K562 (cell line): Measurements from ENCODE around the gene NAV2. TPM values are rescaled to one million over a fixed set of nuclear protein-coding genes. Genes with fewer than 3 reads are reported as not detected.
A peak's percentile ranks its signal among the peaks of the same experiment; 100 is the strongest.

ENCODE experiments used
- ATAC-seq: fragments of 200-7000 bp; cut with Tn5 transposase; 3 replicates; pipeline ENCODE4 v1.9.1; 2020; ENCODE audit warnings: moderate library complexity
- BruUV-seq: library from RNA; stranded (reverse); fragments of 400-500 nt; replicated peaks from 2 replicates; lab custom pipeline; 2021; lab: Mats Ljungman, UMichigan
- CTCF ChIA-PET: fragments of 300-600 bp; formaldehyde crosslinking; extraction: SDS; loops from one replicate; lab custom pipeline; 2021; ENCODE audit warnings: low intra/inter-chr PET ratio; lab: Yijun Ruan, JAX
- POLR2A ChIA-PET: fragments of 300-600, 350-650 bp; sonication (Branson Sonifier 250); formaldehyde crosslinking; extraction: SDS; loops from one replicate; lab custom pipeline; 2021; ENCODE audit warnings: antibody characterized with exemption, inconsistent platforms; lab: Yijun Ruan, JAX
- DNase-seq, 4 experiments: peaks; one replicate each; pipeline versions ENCODE4 v3.0.0 to v3.0.0-alpha.2; 2011 to 2018; ENCODE audit warnings: low spot score in 3 of 4, mixed read lengths in 3 of 4; ENCODE audit errors: extremely low read depth in 1 of 4
- FAIRE-seq: peaks from 2 replicates; lab custom pipeline; 2011; peaks lifted over from hg19 to GRCh38; lab: Jason Lieb, UNC
- H2AFZ ChIP-seq: 2 replicates; pipeline ENCODE4 v1.6.0; 2011; ENCODE audit warnings: low read depth, low read length, control low read depth, inconsistent platforms
- H3K27ac ChIP-seq: fragments of 200-600 bp; 3 replicates; pipeline ENCODE4 v1.8.0; 2011; ENCODE audit warnings: low read depth, mild to moderate bottlenecking, control low read depth, inconsistent platforms, low read length, moderate library complexity, mixed read lengths; ENCODE audit errors: extremely low read depth
- H3K27me3 ChIP-seq, 2 experiments: fragments of 300-600 bp in 1 of 2; 2 replicates in 1 of 2; 3 replicates in 1 of 2; pipeline versions ENCODE4 v1.6.0 to v1.8.0; 2011; ENCODE audit warnings: inconsistent platforms in 2 of 2, low read length in 2 of 2, mild to moderate bottlenecking in 1 of 2, mixed read lengths in 1 of 2, moderate library complexity in 1 of 2; ENCODE audit not compliant: control insufficient read depth in 2 of 2, insufficient read depth in 2 of 2
- H3K36me3 ChIP-seq: fragments of 300-600 bp; 3 replicates; pipeline ENCODE4 v1.8.0; 2011; ENCODE audit warnings: mild to moderate bottlenecking, low read length, inconsistent platforms; ENCODE audit not compliant: control insufficient read depth, insufficient read depth
- H3K4me1 ChIP-seq, 2 experiments: fragments of 200-600 bp in 1 of 2; replicated peaks in 1 of 2; 2 replicates in 1 of 2; 3 replicates in 1 of 2; pipeline versions ENCODE4 v1.5.1 to v1.8.0; 2011; ENCODE audit warnings: inconsistent platforms in 2 of 2, low read length in 2 of 2, mild to moderate bottlenecking in 1 of 2, mixed read lengths in 1 of 2, moderate library complexity in 1 of 2; ENCODE audit not compliant: control insufficient read depth in 2 of 2, insufficient read depth in 2 of 2
- H3K4me2 ChIP-seq: 2 replicates; pipeline ENCODE4 v1.6.1; 2011; ENCODE audit warnings: low read length, control low read depth, inconsistent platforms, mixed read lengths; ENCODE audit not compliant: insufficient read depth
- H3K4me3 ChIP-seq: fragments of 200-600 bp; sonication (generic), shearing (Covaris generic); 2 replicates; pipeline ENCODE4 v1.5.1; 2016; ENCODE audit warnings: control low read depth, inconsistent platforms
- H3K79me2 ChIP-seq: fragments of 200-600 bp; 3 replicates; pipeline ENCODE4 v1.8.0; 2011; ENCODE audit warnings: low read length, inconsistent platforms; ENCODE audit not compliant: control insufficient read depth, insufficient read depth
- H3K9ac ChIP-seq, 2 experiments: 2 replicates each; pipeline versions ENCODE4 v1.6.0 to v1.6.1; 2011; ENCODE audit warnings: low read depth in 2 of 2, low read length in 2 of 2, control low read depth in 1 of 2, inconsistent platforms in 1 of 2, mild to moderate bottlenecking in 1 of 2, mixed read lengths in 1 of 2; ENCODE audit not compliant: insufficient read depth in 1 of 2
- H3K9me1 ChIP-seq: one replicate; pipeline ENCODE4 v1.6.0; 2011; ENCODE audit warnings: inconsistent platforms, mild to moderate bottlenecking, low read length, moderate library complexity; ENCODE audit not compliant: control insufficient read depth, insufficient read depth
- H3K9me3 ChIP-seq: replicated peaks from 2 replicates; pipeline ENCODE4 v1.5.1; 2011; ENCODE audit warnings: low read depth, low read length, inconsistent platforms; ENCODE audit not compliant: control insufficient read depth, insufficient read depth
- H4K20me1 ChIP-seq: replicated peaks from 2 replicates; pipeline ENCODE4 v1.6.1; 2011; ENCODE audit warnings: low read length, inconsistent platforms, mixed read lengths; ENCODE audit not compliant: control insufficient read depth, insufficient read depth
- ATF3 ChIP-seq, 2 experiments: fragments of 450-650 bp in 1 of 2; sonication (generic) in 1 of 2; formaldehyde crosslinking in 1 of 2; IDR thresholded peaks in 1 of 2; conservative IDR thresholded peaks in 1 of 2; 2 replicates each; pipeline versions ENCODE4 v1.6.1 to v1.8.1; 2016 to 2023; ENCODE audit warnings: mild to moderate bottlenecking in 2 of 2, moderate library complexity in 2 of 2, inconsistent platforms in 1 of 2, missing genetic modification reagents in 1 of 2
- BHLHE40 ChIP-seq: IDR thresholded peaks from 2 replicates; pipeline ENCODE4 v1.6.1; 2011; ENCODE audit warnings: low read length, improper control_type of control experiment
- CBX8 ChIP-seq: fragments of 200-600 bp; sonication (generic); IDR thresholded peaks from 2 replicates; pipeline ENCODE4 v1.6.1; 2012; ENCODE audit warnings: borderline replicate concordance, mixed run types, low read depth, mild to moderate bottlenecking, moderate library complexity, mixed read lengths, low read length, control low read depth, inconsistent platforms; ENCODE audit not compliant: poor library complexity, severe bottlenecking; ENCODE audit errors: extremely low read depth
- CREB3 ChIP-seq: fragments of 450-650 bp; conservative IDR thresholded peaks from 2 replicates; pipeline ENCODE4 v1.6.1; 2016; ENCODE audit warnings: missing genetic modification characterization, low read depth, mild to moderate bottlenecking, missing compliant biosample characterization, moderate library complexity
- E2F5 ChIP-seq: sonication (generic); formaldehyde crosslinking; IDR thresholded peaks from 2 replicates; pipeline ENCODE4 v1.8.0; 2022; ENCODE audit warnings: mild to moderate bottlenecking, missing genetic modification reagents
- FOXM1 ChIP-seq, 2 experiments: fragments of 450-650 bp in 1 of 2; sonication (generic) in 1 of 2; formaldehyde crosslinking in 1 of 2; IDR thresholded peaks; 2 replicates each; pipeline versions ENCODE4 v1.6.1 to v1.9.0; 2017 to 2022; ENCODE audit warnings: low read depth in 2 of 2, mild to moderate bottlenecking in 2 of 2, missing genetic modification reagents in 1 of 2, moderate library complexity in 1 of 2
- NFXL1 ChIP-seq: fragments of 450-650 bp; formaldehyde crosslinking; IDR thresholded peaks from 2 replicates; pipeline ENCODE4 v1.4.0; 2021; ENCODE audit warnings: mild to moderate bottlenecking
- PTRF ChIP-seq: fragments of 450-650 bp; IDR thresholded peaks from 2 replicates; pipeline ENCODE4 v1.6.1; 2016; ENCODE audit warnings: mild to moderate bottlenecking, missing genetic modification characterization, missing compliant biosample characterization
- RBM17 ChIP-seq: fragments of 200-400 bp; formaldehyde crosslinking; IDR thresholded peaks from 2 replicates; pipeline ENCODE4 v1.6.1; 2017; ENCODE audit warnings: low read depth, mild to moderate bottlenecking, low read length, borderline replicate concordance
- SMAD2 ChIP-seq: fragments of 150-350 bp; IDR thresholded peaks from 2 replicates; pipeline ENCODE4 v1.6.1; 2014; ENCODE audit warnings: low read depth, mild to moderate bottlenecking, low read length
- SMAD3 ChIP-seq: fragments of 450-650 bp; formaldehyde crosslinking; conservative IDR thresholded peaks from 2 replicates; pipeline ENCODE4 v1.4.0; 2020; ENCODE audit warnings: mild to moderate bottlenecking
- TAF1 ChIP-seq: IDR thresholded peaks from 2 replicates; pipeline ENCODE4 v1.6.1; 2011; ENCODE audit warnings: mild to moderate bottlenecking, low read length, moderate library complexity; ENCODE audit not compliant: insufficient read depth, control insufficient read depth, severe bottlenecking; ENCODE audit errors: extremely low read depth
- TAF15 ChIP-seq: fragments of 200-400 bp; formaldehyde crosslinking; IDR thresholded peaks from 2 replicates; pipeline ENCODE4 v1.6.1; 2017; ENCODE audit warnings: mild to moderate bottlenecking, low read depth, low read length, moderate library complexity
- TAF7 ChIP-seq: fragments of 450-650 bp; IDR thresholded peaks from 2 replicates; pipeline ENCODE4 v1.6.1; 2016; ENCODE audit warnings: missing genetic modification characterization, missing compliant biosample characterization
- TARDBP ChIP-seq: fragments of 450-650 bp; IDR thresholded peaks from 2 replicates; pipeline ENCODE4 v1.6.1; 2016
- TBP ChIP-seq: optimal IDR thresholded peaks from 2 replicates; pipeline ENCODE3; 2011; ENCODE audit warnings: low read depth, low read length, improper control_type of control experiment
- TRIM28 ChIP-seq: fragments of 450-650 bp; IDR thresholded peaks from 2 replicates; pipeline ENCODE4 v1.6.1; 2017
- ZNF174 ChIP-seq: fragments of 250-450 bp; sonication (Bioruptor Pico); IDR thresholded peaks from 2 replicates; pipeline ENCODE4 v1.4.0; 2020; ENCODE audit warnings: mild to moderate bottlenecking
- ZNF23 ChIP-seq: fragments of 250-450 bp; sonication (Bioruptor Pico); IDR thresholded peaks from 2 replicates; pipeline ENCODE4 v1.4.0; 2020; ENCODE audit warnings: mild to moderate bottlenecking
- WGBS: fragments of 100-300 bp; shearing (Covaris generic); methylation state at CpG from one replicate; pipeline ENCODE4 v1.1.6; 2016; ENCODE audit warnings: low coverage, mixed read lengths; ENCODE audit not compliant: insufficient coverage; ENCODE audit errors: missing lambda C conversion rate; 5-methylcytosine and 5-hydroxymethylcytosine counted together
- in situ Hi-C: fragments of 300-500 bp; cut with MboI; formaldehyde crosslinking; loops from 4 replicates; pipeline ENCODE4 v1.15.0; 2018; ENCODE audit warnings: inconsistent platforms, mixed read lengths
- intact Hi-C: fragments of 100-400 bp; cut with micrococcal nuclease; formaldehyde crosslinking; loops from 2 replicates; pipeline ENCODE4 v1.14.2; 2022
- polyA plus RNA-seq, 8 experiments: library from polyadenylated mRNA; depleted of rRNA in 4 of 8; stranded (reverse) in 5 of 8; unstranded in 3 of 8; fragments of >200 nt; fragmentation: Nextera tagmentation in 2 of 8; fragmentation: Illumina TruSeq in 1 of 8; extraction: Ambion mirVana in 2 of 8; extraction: Trizol in 1 of 8; gene quantifications; 2 replicates each; pipeline versions ENCODE4 v1.2.1 to v1.2.3, GENCODE V29; 2011 to 2014; ENCODE audit warnings: inconsistent platforms in 1 of 8, missing spikeins in 1 of 8
- total RNA-seq, 7 experiments: library from RNA; depleted of rRNA in 6 of 7; stranded (reverse); fragments of >200 nt in 6 of 7; fragmentation: Illumina TruSeq in 2 of 7; extraction: Trizol in 2 of 7; gene quantifications; 2 replicates each; pipeline versions ENCODE4 v1.2.1 to v1.2.3, GENCODE V29; 2011 to 2021; ENCODE audit warnings: low replicate concordance in 1 of 7

NAV2 gene
- total and polyA plus RNA-seq, 9 of the 15 experiments (the other 6 are each of a cell fraction or from before 2014, with no cell fraction given) = 0.03 to 0.35 (median 0.05) TPM

GRCh38 chr11:19980957-19981669 is 268.5 kb downstream of the NAV2 start:
- 4% methylated on average over 8 of the region's 8 CpGs for WGBS
- BruUV-seq = no TSS peak
- peak overlapping the region; percentile 90 for H2AFZ ChIP-seq
- ChIA-PET POLR2A (interaction anchor here (0.7 to 1.7 kb wide), 5 partner anchors 9 to 26 kb away, joined by 3 to 7 read pairs (median 4); no protein-coding TSS in a partner anchor), CTCF (no interaction called here)
- no peak overlapping the region for H3K4me3 ChIP-seq
- peak; percentile 29 to 64 (median 46) for DNase-seq
- peak; percentile 55 for ATAC-seq
- H4K20me1 ChIP-seq = no peaks in the 10 kb centered on the region
- no peaks in the 10 kb centered on the region for H3K9me3 ChIP-seq
- peaks cover 14 to 69% of the 10 kb centered on the region in 2 experiments for H3K4me1 ChIP-seq
- H3K36me3 ChIP-seq = no peaks in the 10 kb centered on the region
- FAIRE-seq = no peak
- intact Hi-C loops (no loop called here), in situ Hi-C loops (no loop called here)
- peak overlapping the region; percentile 76 for H3K4me2 ChIP-seq
- peak overlapping the region; percentile 48 to 73; a peak in 3 of 4 replicates for H3K9ac ChIP-seq
- H3K27ac ChIP-seq = peak overlapping the region; percentile 89
- no peaks in the 10 kb centered on the region for H3K79me2 ChIP-seq
- H3K27me3 ChIP-seq = no peaks in the 10 kb centered on the region
- no peaks in the 10 kb centered on the region for H3K9me1 ChIP-seq
- TF ChIP-seq CREB3 = 0 out of 2 replicates have a peak, but pooled peaks have one; percentile 32
- TF ChIP-seq TAF15 = no peak
- peak; percentile 85 for TF ChIP-seq NFXL1 (CRISPR knock-in tag)
- TF ChIP-seq ZNF174 (CRISPR knock-in tag) = no peak
- no peak for TF ChIP-seq TRIM28
- TF ChIP-seq E2F5 (CRISPR knock-in tag) = no peak
- no peak for TF ChIP-seq TAF1
- TF ChIP-seq CBX8 = no peak
- no peak for TF ChIP-seq SMAD2
- no peak for TF ChIP-seq TARDBP
- TF ChIP-seq BHLHE40 = no peak
- no peak for TF ChIP-seq PTRF (tag)
- no peak for TF ChIP-seq RBM17
- no peak for TF ChIP-seq ZNF23 (CRISPR knock-in tag)
- peak; percentile 19; the same call in 1 of the 2 replicates for TF ChIP-seq TAF7 (tag)
- peak; percentile 36; the same call in 1 of the 2 replicates for TF ChIP-seq SMAD3
- TF ChIP-seq ATF3 (IDR thresholded peaks at IDR 0.05) = no peak
- no peak for TF ChIP-seq ATF3 (CRISPR knock-in tag; conservative IDR thresholded peaks at IDR 0.05)
- TF ChIP-seq FOXM1 (IDR thresholded peaks at IDR 0.05; ENCODE audit: low read depth) = peak; percentile 58
- TF ChIP-seq FOXM1 (CRISPR knock-in tag; IDR thresholded peaks at IDR 0.05; ENCODE audit: low read depth) = no peak
- peak; percentile 51 for TF ChIP-seq TBP
